ENCODE results near the gene BACH2. TPM values are rescaled to one million over a fixed set of nuclear protein-coding genes. Genes with fewer than 3 reads are reported as not detected.

Gene BACH2
- total and polyA plus RNA-seq, 2 experiments from 2014 or later = 1.6 to 5.7 TPM

- Histone ChIP-seq H3K4me3 (no peak overlapping the region), H3K27me3 (ENCODE audit: insufficient read depth) (no peaks in the 10 kb centered on the region), H2AFZ (0 out of 2 replicates have a peak overlapping the region, but pooled peaks have one; percentile 47), H3F3A (replicated peaks; ENCODE audit: low read depth) (no peaks in the 10 kb centered on the region), H3K4me2 (no peak overlapping the region), H3K36me3 (ENCODE audit: insufficient read depth) (no peaks in the 10 kb centered on the region), H3K9me2 (ENCODE audit: insufficient read depth) (no peaks in the 10 kb centered on the region), H4K20me1 (replicated peaks; ENCODE audit: insufficient read depth) (no peaks in the 10 kb centered on the region), H3K27ac (ENCODE audit: low read depth) (peak overlapping the region; percentile 32; the same call in 1 of the 2 replicates), H3K79me2 (replicated peaks; ENCODE audit: insufficient read depth) (no peaks in the 10 kb centered on the region), H3K4me1 (ENCODE audit: insufficient read depth) (no peaks in the 10 kb centered on the region; the same call in 1 of the 2 replicates)
- Mint-ChIP-seq H3K4me3 (no peak overlapping the region), H3K27me3 (ENCODE audit: insufficient read depth, low read depth, poor library complexity) (peaks cover 1% of the 10 kb centered on the region), H3K36me3 (ENCODE audit: low read depth) (no peaks in the 10 kb centered on the region), H3K9me3 (no peaks in the 10 kb centered on the region), H3K27ac (peak overlapping the region; percentile 15; the same call in 1 of the 2 replicates), H3K4me1 (peaks cover 14% of the 10 kb centered on the region; the same call in 2 of the 3 replicates)
- TF ChIP-seq, protein P1, sequence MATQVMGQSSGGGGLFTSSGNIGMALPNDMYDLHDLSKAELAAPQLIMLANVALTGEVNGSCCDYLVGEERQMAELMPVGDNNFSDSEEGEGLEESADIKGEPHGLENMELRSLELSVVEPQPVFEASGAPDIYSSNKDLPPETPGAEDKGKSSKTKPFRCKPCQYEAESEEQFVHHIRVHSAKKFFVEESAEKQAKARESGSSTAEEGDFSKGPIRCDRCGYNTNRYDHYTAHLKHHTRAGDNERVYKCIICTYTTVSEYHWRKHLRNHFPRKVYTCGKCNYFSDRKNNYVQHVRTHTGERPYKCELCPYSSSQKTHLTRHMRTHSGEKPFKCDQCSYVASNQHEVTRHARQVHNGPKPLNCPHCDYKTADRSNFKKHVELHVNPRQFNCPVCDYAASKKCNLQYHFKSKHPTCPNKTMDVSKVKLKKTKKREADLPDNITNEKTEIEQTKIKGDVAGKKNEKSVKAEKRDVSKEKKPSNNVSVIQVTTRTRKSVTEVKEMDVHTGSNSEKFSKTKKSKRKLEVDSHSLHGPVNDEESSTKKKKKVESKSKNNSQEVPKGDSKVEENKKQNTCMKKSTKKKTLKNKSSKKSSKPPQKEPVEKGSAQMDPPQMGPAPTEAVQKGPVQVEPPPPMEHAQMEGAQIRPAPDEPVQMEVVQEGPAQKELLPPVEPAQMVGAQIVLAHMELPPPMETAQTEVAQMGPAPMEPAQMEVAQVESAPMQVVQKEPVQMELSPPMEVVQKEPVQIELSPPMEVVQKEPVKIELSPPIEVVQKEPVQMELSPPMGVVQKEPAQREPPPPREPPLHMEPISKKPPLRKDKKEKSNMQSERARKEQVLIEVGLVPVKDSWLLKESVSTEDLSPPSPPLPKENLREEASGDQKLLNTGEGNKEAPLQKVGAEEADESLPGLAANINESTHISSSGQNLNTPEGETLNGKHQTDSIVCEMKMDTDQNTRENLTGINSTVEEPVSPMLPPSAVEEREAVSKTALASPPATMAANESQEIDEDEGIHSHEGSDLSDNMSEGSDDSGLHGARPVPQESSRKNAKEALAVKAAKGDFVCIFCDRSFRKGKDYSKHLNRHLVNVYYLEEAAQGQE (IDR thresholded peaks at IDR 0.05; ENCODE audit: unreplicated experiment) = no peak
- TF ChIP-seq, protein P2, sequence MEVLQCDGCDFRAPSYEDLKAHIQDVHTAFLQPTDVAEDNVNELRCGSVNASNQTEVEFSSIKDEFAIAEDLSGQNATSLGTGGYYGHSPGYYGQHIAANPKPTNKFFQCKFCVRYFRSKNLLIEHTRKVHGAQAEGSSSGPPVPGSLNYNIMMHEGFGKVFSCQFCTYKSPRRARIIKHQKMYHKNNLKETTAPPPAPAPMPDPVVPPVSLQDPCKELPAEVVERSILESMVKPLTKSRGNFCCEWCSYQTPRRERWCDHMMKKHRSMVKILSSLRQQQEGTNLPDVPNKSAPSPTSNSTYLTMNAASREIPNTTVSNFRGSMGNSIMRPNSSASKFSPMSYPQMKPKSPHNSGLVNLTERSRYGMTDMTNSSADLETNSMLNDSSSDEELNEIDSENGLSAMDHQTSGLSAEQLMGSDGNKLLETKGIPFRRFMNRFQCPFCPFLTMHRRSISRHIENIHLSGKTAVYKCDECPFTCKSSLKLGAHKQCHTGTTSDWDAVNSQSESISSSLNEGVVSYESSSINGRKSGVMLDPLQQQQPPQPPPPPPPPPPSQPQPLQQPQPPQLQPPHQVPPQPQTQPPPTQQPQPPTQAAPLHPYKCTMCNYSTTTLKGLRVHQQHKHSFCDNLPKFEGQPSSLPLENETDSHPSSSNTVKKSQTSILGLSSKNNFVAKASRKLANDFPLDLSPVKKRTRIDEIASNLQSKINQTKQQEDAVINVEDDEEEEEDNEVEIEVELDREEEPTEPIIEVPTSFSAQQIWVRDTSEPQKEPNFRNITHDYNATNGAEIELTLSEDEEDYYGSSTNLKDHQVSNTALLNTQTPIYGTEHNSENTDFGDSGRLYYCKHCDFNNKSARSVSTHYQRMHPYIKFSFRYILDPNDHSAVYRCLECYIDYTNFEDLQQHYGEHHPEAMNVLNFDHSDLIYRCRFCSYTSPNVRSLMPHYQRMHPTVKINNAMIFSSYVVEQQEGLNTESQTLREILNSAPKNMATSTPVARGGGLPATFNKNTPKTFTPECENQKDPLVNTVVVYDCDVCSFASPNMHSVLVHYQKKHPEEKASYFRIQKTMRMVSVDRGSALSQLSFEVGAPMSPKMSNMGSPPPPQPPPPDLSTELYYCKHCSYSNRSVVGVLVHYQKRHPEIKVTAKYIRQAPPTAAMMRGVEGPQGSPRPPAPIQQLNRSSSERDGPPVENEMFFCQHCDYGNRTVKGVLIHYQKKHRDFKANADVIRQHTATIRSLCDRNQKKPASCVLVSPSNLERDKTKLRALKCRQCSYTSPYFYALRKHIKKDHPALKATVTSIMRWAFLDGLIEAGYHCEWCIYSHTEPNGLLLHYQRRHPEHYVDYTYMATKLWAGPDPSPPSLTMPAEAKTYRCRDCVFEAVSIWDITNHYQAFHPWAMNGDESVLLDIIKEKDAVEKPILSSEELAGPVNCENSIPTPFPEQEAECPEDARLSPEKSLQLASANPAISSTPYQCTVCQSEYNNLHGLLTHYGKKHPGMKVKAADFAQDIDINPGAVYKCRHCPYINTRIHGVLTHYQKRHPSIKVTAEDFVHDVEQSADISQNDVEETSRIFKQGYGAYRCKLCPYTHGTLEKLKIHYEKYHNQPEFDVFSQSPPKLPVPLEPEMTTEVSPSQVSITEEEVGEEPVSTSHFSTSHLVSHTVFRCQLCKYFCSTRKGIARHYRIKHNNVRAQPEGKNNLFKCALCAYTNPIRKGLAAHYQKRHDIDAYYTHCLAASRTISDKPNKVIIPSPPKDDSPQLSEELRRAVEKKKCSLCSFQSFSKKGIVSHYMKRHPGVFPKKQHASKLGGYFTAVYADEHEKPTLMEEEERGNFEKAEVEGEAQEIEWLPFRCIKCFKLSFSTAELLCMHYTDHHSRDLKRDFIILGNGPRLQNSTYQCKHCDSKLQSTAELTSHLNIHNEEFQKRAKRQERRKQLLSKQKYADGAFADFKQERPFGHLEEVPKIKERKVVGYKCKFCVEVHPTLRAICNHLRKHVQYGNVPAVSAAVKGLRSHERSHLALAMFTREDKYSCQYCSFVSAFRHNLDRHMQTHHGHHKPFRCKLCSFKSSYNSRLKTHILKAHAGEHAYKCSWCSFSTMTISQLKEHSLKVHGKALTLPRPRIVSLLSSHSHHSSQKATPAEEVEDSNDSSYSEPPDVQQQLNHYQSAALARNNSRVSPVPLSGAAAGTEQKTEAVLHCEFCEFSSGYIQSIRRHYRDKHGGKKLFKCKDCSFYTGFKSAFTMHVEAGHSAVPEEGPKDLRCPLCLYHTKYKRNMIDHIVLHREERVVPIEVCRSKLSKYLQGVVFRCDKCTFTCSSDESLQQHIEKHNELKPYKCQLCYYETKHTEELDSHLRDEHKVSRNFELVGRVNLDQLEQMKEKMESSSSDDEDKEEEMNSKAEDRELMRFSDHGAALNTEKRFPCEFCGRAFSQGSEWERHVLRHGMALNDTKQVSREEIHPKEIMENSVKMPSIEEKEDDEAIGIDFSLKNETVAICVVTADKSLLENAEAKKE (CRISPR knock-in tag; IDR thresholded peaks at IDR 0.05) = no peak
- TF ChIP-seq CTCF (conservative IDR thresholded peaks at IDR 0.05; ENCODE audit: low read depth in 2 of 2) (no peak), STAT1 (IDR thresholded peaks at IDR 0.05; ENCODE audit: unreplicated experiment) (no peak), JUNB (IDR thresholded peaks at IDR 0.05; ENCODE audit: unreplicated experiment) (no peak), POLR2AphosphoS5 (IDR thresholded peaks at IDR 0.05; ENCODE audit: low read depth) (no peak), CREB1 (CRISPR knock-in tag; IDR thresholded peaks at IDR 0.05; ENCODE audit: low read depth) (no peak)
- TF ChIP-seq, protein P3, sequence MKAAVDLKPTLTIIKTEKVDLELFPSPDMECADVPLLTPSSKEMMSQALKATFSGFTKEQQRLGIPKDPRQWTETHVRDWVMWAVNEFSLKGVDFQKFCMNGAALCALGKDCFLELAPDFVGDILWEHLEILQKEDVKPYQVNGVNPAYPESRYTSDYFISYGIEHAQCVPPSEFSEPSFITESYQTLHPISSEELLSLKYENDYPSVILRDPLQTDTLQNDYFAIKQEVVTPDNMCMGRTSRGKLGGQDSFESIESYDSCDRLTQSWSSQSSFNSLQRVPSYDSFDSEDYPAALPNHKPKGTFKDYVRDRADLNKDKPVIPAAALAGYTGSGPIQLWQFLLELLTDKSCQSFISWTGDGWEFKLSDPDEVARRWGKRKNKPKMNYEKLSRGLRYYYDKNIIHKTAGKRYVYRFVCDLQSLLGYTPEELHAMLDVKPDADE (IDR thresholded peaks at IDR 0.05) = no peak
- DNase-seq (ENCODE audit: low spot score) (no peak), ATAC-seq (no peak)
Observed at GRCh38 chr6:90008189-90008907, 288.3 kb downstream of the BACH2 start.

Data from GM23338 (cell line).